ENCODE results near the gene UBTD1. TPM values are rescaled to one million over a fixed set of nuclear protein-coding genes. Genes with fewer than 3 reads are reported as not detected.

UBTD1 gene
- total RNA-seq = 10 to 100 TPM; 16.0 to 39.2 (median 22.2) TPM
- 10 to 100 TPM; 43.6 to 59.2 (median 56.7) TPM for polyA plus RNA-seq
- long read RNA-seq, donor 1, transcript UBTD1-201 (3 exons, 1,706 nt) = major isoform, 67 of 76 reads
- long read RNA-seq, donor 1, partial matches to known transcripts = 7 of 76 reads
- long read RNA-seq, donor 1, other reads (novel, unspliced or antisense) = 2 of 76 reads
- long read RNA-seq, donor 2, transcript UBTD1-201 (3 exons, 1,706 nt) = major isoform, 93 of 95 reads
- long read RNA-seq, donor 2, partial matches to known transcripts = 0 of 95 reads
- long read RNA-seq, donor 2, other reads (novel, unspliced or antisense) = 2 of 95 reads

- intact Hi-C loops (cut with DNase I) = no loop called here
- H3K27me3 ChIP-seq (ENCODE audit: insufficient read depth in 3 of 3, low read length in 2 of 3) = no peaks in the 10 kb centered on the region
- ATAC-seq (peak; percentile 7 to 32 (median 19)), DNase-seq (peak; percentile 63 to 78)
- peaks cover 62% of the 10 kb centered on the region for H3K4me1 ChIP-seq
- 0 to 1% (median 0%) methylated on average over 36 to 66 of the region's 66 CpGs for WGBS, 3 donors
- peak within 1 kb of the TSS; percentile 96 for H3K27ac ChIP-seq
- no peaks in the 10 kb centered on the region for H3K36me3 ChIP-seq (ENCODE audit: insufficient read depth in 1 of 2, low read depth in 1 of 2)
- H3K9me3 ChIP-seq = no peaks in the 10 kb centered on the region
- no peak for TF ChIP-seq CTCF (IDR thresholded peaks at IDR 0.05)
- H3K4me3 ChIP-seq = peak within 1 kb of the TSS; percentile 84
Observed at GRCh38 chr10:97498841-97499560, at the start of gene UBTD1. Gene UBTD1 (plus strand): TSS chr10:97498924. CDS start chr10:97499204, 280 bp downstream.

- Histone ChIP-seq H3K4me1 (peaks cover 23% of the 10 kb centered on the region), H3K4me3 (no peak overlapping the region), H3K27ac (no peak overlapping the region), H3K27me3 (ENCODE audit: insufficient read depth in 3 of 3, low read length in 2 of 3) (no peaks in the 10 kb centered on the region), H3K9me3 (no peaks in the 10 kb centered on the region), H3K36me3 (ENCODE audit: insufficient read depth in 1 of 2, low read depth in 1 of 2) (peaks cover 3 to 35% of the 10 kb centered on the region in 2 donors)
- DNase-seq = no peak
- intact Hi-C loops (cut with DNase I) = no loop called here
- no peak for ATAC-seq
- WGBS, 3 donors = 38 to 51% (median 47%) methylated on average over 2 of the region's 2 CpGs
- no peak for TF ChIP-seq CTCF (IDR thresholded peaks at IDR 0.05)
Observed at GRCh38 chr10:97450828-97451227, 47.9 kb upstream of the UBTD1 start.

- DNase-seq (no peak), ATAC-seq (peak in 2 of 4 donors; percentile 4 to 19)
- no peaks in the 10 kb centered on the region for H3K9me3 ChIP-seq
- H3K4me3 ChIP-seq = no peak overlapping the region
- 91 to 96% (median 95%) methylated on average over 14 to 17 of the region's 17 CpGs for WGBS, 3 donors
- peaks cover 3 to 43% of the 10 kb centered on the region in 2 donors for H3K36me3 ChIP-seq (ENCODE audit: insufficient read depth in 1 of 2, low read depth in 1 of 2)
- H3K4me1 ChIP-seq = peaks cover 21% of the 10 kb centered on the region
- no peak for TF ChIP-seq CTCF (IDR thresholded peaks at IDR 0.05)
- no peak overlapping the region for H3K27ac ChIP-seq
- H3K27me3 ChIP-seq (ENCODE audit: insufficient read depth in 3 of 3, low read length in 2 of 3) = no peaks in the 10 kb centered on the region
- intact Hi-C loops (cut with DNase I) = no loop called here
Observed at GRCh38 chr10:97451605-97452004, 47.1 kb upstream of the UBTD1 start.

GRCh38 chr10:97452352-97452751, 46.4 kb upstream of the UBTD1 start:
- ATAC-seq (no peak), DNase-seq (no peak)
- intact Hi-C loops (cut with DNase I) = no loop called here
- peaks cover 14% of the 10 kb centered on the region for H3K4me1 ChIP-seq
- WGBS, 3 donors = 84 to 90% (median 84%) methylated on average over 6 of the region's 6 CpGs
- no peaks in the 10 kb centered on the region for H3K9me3 ChIP-seq
- peaks cover 3 to 50% of the 10 kb centered on the region in 2 donors for H3K36me3 ChIP-seq (ENCODE audit: insufficient read depth in 1 of 2, low read depth in 1 of 2)
- no peak overlapping the region for H3K27ac ChIP-seq
- H3K27me3 ChIP-seq (ENCODE audit: insufficient read depth in 3 of 3, low read length in 2 of 3) = no peaks in the 10 kb centered on the region
- TF ChIP-seq CTCF (IDR thresholded peaks at IDR 0.05) = no peak
- H3K4me3 ChIP-seq = no peak overlapping the region

All from psoas muscle (tissue), 8 donors.